ENCODE results near the gene ZNF337. TPM values are rescaled to one million over a fixed set of nuclear protein-coding genes. Genes with fewer than 3 reads are reported as not detected.

Gene ZNF337
- total RNA-seq, 1 experiment from 2014 or later: 6.9 TPM

GRCh38 chr20:25696371-25697131 is at the start of gene ZNF337 (continued):
- peak; percentile 85 for TF ChIP-seq RELA (CRISPR knock-in tag; IDR thresholded peaks at IDR 0.05; ENCODE audit: borderline replicate concordance)
- no peak; the same call in 1 of the 2 replicates for TF ChIP-seq ETV6 (CRISPR knock-in tag; IDR thresholded peaks at IDR 0.05)
- no peak for TF ChIP-seq CBFB (CRISPR knock-in tag; IDR thresholded peaks at IDR 0.05; ENCODE audit: low read depth)
- no peak for TF ChIP-seq ZNF281 (CRISPR knock-in tag; IDR thresholded peaks at IDR 0.05)
- TF ChIP-seq SOX15 (CRISPR knock-in tag; IDR thresholded peaks at IDR 0.05): no peak
- TF ChIP-seq CREB1 (CRISPR knock-in tag; IDR thresholded peaks at IDR 0.05): no peak
- no peak for TF ChIP-seq ZNF425 (CRISPR knock-in tag; conservative IDR thresholded peaks at IDR 0.05)
- no peak for TF ChIP-seq HMGA2 (CRISPR knock-in tag; IDR thresholded peaks at IDR 0.05)
- TF ChIP-seq AFF4 (CRISPR knock-in tag; IDR thresholded peaks at IDR 0.05; ENCODE audit: borderline replicate concordance): no peak

- no peak overlapping the region for H3K4me3 Mint-ChIP-seq
Observed at GRCh38 chr20:25745738-25746137, 49.1 kb upstream of the ZNF337 start.

GRCh38 chr20:25745100-25745499 is 48.4 kb upstream of the ZNF337 start:
- Mint-ChIP-seq H3K36me3 (no peaks in the 10 kb centered on the region), H3K27ac (no peak overlapping the region), H3K4me1 (no peaks in the 10 kb centered on the region), H3K4me3 (no peak overlapping the region), H3K9me3 (no peaks in the 10 kb centered on the region), H3K27me3 (ENCODE audit: low read depth) (no peaks in the 10 kb centered on the region)
- DNase-seq (ENCODE audit: low spot score) (no peak), ATAC-seq (no peak)
- ChIA-PET POLR2A (no interaction called here), CTCF (no interaction called here)
- no peak for TF ChIP-seq JAZF1 (CRISPR knock-in tag; IDR thresholded peaks at IDR 0.05)
- TF ChIP-seq NR3C1 (CRISPR knock-in tag; conservative IDR thresholded peaks at IDR 0.05; ENCODE audit: low read depth): no peak
- no peak for TF ChIP-seq CREM (CRISPR knock-in tag; IDR thresholded peaks at IDR 0.05)
- no peak for TF ChIP-seq PRRX2 (CRISPR knock-in tag; IDR thresholded peaks at IDR 0.05)
- TF ChIP-seq ARID4B (CRISPR knock-in tag; IDR thresholded peaks at IDR 0.05; ENCODE audit: borderline replicate concordance): no peak
- TF ChIP-seq FOXJ3 (CRISPR knock-in tag; IDR thresholded peaks at IDR 0.05; ENCODE audit: borderline replicate concordance): no peak
- no peak for TF ChIP-seq ZBTB43 (CRISPR knock-in tag; IDR thresholded peaks at IDR 0.05)
- TF ChIP-seq CREB1 (CRISPR knock-in tag; IDR thresholded peaks at IDR 0.05): no peak
- TF ChIP-seq GTF2I (CRISPR knock-in tag; conservative IDR thresholded peaks at IDR 0.05): no peak

More at GRCh38 chr20:25745738-25746137, 49.1 kb upstream of the ZNF337 start:
- ATAC-seq (no peak), DNase-seq (ENCODE audit: low spot score) (no peak)
- Mint-ChIP-seq H3K27ac (no peak overlapping the region), H3K9me3 (no peaks in the 10 kb centered on the region), H3K4me1 (peaks cover 2% of the 10 kb centered on the region; the same call in 1 of the 2 replicates), H3K27me3 (ENCODE audit: low read depth) (no peaks in the 10 kb centered on the region), H3K36me3 (no peaks in the 10 kb centered on the region)
- TF ChIP-seq RORB (CRISPR knock-in tag; IDR thresholded peaks at IDR 0.05): no peak
- TF ChIP-seq GABPB1 (CRISPR knock-in tag; IDR thresholded peaks at IDR 0.05): 0 out of 2 replicates have a peak, but pooled peaks have one; percentile 23
- CTCF ChIA-PET: no interaction called here
- POLR2A ChIA-PET: no interaction called here

Data from WTC11 (cell line).